GM21619 (cell line): ENCODE data around the gene COMMD10.

ENCODE experiments used
- ATAC-seq: cut with Tn5 transposase; IDR thresholded peaks from one replicate; pipeline ENCODE4 v1.9.1; 2021; ENCODE audit not compliant: unreplicated experiment

COMMD10 gene

GRCh38 chr5:116281309-116281708 is 196.5 kb downstream of the COMMD10 start:
- no peak for ATAC-seq

GRCh38 chr5:116288524-116288923 is 203.7 kb downstream of the COMMD10 start:
- no peak for ATAC-seq

GRCh38 chr5:116289276-116289675 is 204.5 kb downstream of the COMMD10 start:
- no peak for ATAC-seq

GRCh38 chr5:116291271-116291670 is 206.4 kb downstream of the COMMD10 start:
- no peak for ATAC-seq

- ATAC-seq, result no peak
These were observed 207.5 kb downstream of the COMMD10 start for GRCh38 chr5:116292321-116292720.

GRCh38 chr5:116296335-116297072 is 211.7 kb downstream of the COMMD10 start:
- no peak for ATAC-seq

- no peak for ATAC-seq
These were observed 212.5 kb downstream of the COMMD10 start for GRCh38 chr5:116297296-116297814.

GRCh38 chr5:116299746-116300640 is 215.2 kb downstream of the COMMD10 start:
- no peak for ATAC-seq

GRCh38 chr5:116301110-116301509 is 216.3 kb downstream of the COMMD10 start:
- no peak for ATAC-seq

GRCh38 chr5:116303340-116303739 is 218.5 kb downstream of the COMMD10 start:
- no peak for ATAC-seq

- no peak for ATAC-seq
These were observed 219.0 kb downstream of the COMMD10 start for GRCh38 chr5:116303810-116304209.

GRCh38 chr5:116305899-116306298 is 221.1 kb downstream of the COMMD10 start:
- ATAC-seq, result no peak

- no peak for ATAC-seq
These were observed 222.0 kb downstream of the COMMD10 start for GRCh38 chr5:116306846-116307245.

GRCh38 chr5:116308391-116308790 is 223.6 kb downstream of the COMMD10 start:
- no peak for ATAC-seq

- no peak for ATAC-seq
These were observed 228.5 kb downstream of the COMMD10 start for GRCh38 chr5:116313366-116313765.

- no peak for ATAC-seq
These were observed 230.7 kb downstream of the COMMD10 start for GRCh38 chr5:116315531-116315930.

GRCh38 chr5:116318091-116318854 is 233.4 kb downstream of the COMMD10 start:
- ATAC-seq, result no peak

- ATAC-seq, result no peak
These were observed 235.7 kb downstream of the COMMD10 start for GRCh38 chr5:116320486-116320885.

GRCh38 chr5:116329503-116329902 is 244.7 kb downstream of the COMMD10 start:
- no peak for ATAC-seq

GRCh38 chr5:116340799-116341198 is 256.0 kb downstream of the COMMD10 start:
- no peak for ATAC-seq
